Adipocyte (in vitro differentiated cells): ENCODE measurements around the gene BHLHA9.
"Not testable (repeated sequence)": the region's sequence is repeated elsewhere in the genome, so short reads cannot be mapped to it uniquely, and the experiment has no call there.

Source experiments
- DNase-seq: peaks from one replicate; pipeline ENCODE4 v3.0.0-alpha.2; 2015; ENCODE audit warnings: low read depth
- H3K27me3 ChIP-seq: replicated peaks from 2 replicates; pipeline ENCODE4 v1.7.0; 2013; ENCODE audit warnings: mild to moderate bottlenecking, low read length, moderate library complexity; ENCODE audit not compliant: control insufficient read depth, insufficient read depth
- H3K36me3 ChIP-seq: 2 replicates; pipeline ENCODE4 v1.7.0; 2013; ENCODE audit warnings: low read length, mild to moderate bottlenecking, moderate library complexity; ENCODE audit not compliant: control insufficient read depth, insufficient read depth, severe bottlenecking
- H3K4me1 ChIP-seq: 2 replicates; pipeline ENCODE4 v1.7.0; 2013; ENCODE audit warnings: mild to moderate bottlenecking, low read length, moderate library complexity; ENCODE audit not compliant: control insufficient read depth, insufficient read depth
- H3K4me3 ChIP-seq: 2 replicates; pipeline ENCODE4 v1.7.0; 2013; ENCODE audit warnings: mild to moderate bottlenecking, low read length, moderate library complexity
- H3K9ac ChIP-seq: 2 replicates; pipeline ENCODE4 v1.7.0; 2013; ENCODE audit warnings: mild to moderate bottlenecking, low read length, moderate library complexity
- H3K9me3 ChIP-seq: 2 replicates; pipeline ENCODE4 v1.7.0; 2013; ENCODE audit warnings: mild to moderate bottlenecking, low read length, moderate library complexity; ENCODE audit not compliant: control insufficient read depth

The BHLHA9 gene

DNA sequence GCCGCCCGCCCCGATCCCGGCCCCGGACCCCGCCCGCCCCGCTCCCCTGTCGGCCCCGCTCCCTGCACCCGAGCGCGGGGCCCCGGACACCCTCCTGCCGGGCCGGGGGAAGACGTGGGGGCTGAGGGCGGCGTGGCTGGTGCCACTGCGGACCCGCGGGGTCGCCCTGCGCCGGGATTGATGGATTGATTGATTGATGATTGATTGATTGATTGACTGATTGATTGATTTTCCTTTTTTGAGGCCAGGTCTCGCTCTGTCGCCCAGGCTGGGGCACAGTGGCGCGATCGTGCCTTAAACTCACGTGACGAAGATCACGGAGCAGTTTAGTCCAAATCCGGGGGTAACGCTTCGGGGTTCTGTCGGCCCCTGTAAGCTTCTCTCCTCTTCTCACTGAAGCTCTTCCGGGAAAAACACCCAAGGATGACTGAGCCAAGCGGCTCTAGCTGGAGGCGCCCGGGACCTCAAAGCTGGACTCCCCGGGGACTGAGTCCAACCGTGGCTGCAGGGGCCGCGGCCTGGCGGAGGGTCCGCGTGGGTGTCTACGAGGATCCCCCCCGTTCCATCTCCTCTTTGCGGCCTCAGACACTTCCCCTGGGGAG, 40.2 kb upstream of the BHLHA9 start:
- Histone ChIP-seq H3K9me3 (no peaks in the 10 kb centered on the region), H3K27me3 (peaks cover 21% of the 10 kb centered on the region), H3K4me1 (peaks cover 7% of the 10 kb centered on the region), H3K9ac (peak overlapping the region; percentile 11), H3K4me3 (peak overlapping the region; percentile 63), H3K36me3 (no peaks in the 10 kb centered on the region)
- no peak for DNase-seq

DNA sequence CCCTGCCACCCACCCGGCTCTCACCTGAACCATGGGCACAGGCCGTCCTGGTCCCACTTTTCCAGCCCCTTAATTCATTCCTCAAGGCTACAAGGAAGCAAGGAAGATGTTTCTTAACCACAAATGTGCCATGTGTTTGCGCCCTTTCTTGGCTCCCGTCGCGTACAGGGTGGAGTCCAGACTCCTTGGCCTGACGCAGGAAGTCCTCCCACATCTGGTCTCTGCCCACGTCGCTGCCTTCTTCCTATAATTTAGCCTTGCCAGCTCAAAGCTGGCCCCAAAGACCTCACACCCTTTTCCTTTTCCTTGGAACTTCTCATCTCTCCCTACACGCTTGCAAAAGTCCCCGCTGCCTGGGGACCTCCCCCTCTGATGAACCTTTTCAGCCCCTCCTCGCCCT, 38.8 kb upstream of the BHLHA9 start:
- Histone ChIP-seq H3K9me3 (no peaks in the 10 kb centered on the region), H3K9ac (no peak overlapping the region), H3K36me3 (no peaks in the 10 kb centered on the region), H3K4me3 (no peak overlapping the region), H3K27me3 (peaks cover 12% of the 10 kb centered on the region), H3K4me1 (peaks cover 7% of the 10 kb centered on the region)
- peak; percentile 15 for DNase-seq

DNA sequence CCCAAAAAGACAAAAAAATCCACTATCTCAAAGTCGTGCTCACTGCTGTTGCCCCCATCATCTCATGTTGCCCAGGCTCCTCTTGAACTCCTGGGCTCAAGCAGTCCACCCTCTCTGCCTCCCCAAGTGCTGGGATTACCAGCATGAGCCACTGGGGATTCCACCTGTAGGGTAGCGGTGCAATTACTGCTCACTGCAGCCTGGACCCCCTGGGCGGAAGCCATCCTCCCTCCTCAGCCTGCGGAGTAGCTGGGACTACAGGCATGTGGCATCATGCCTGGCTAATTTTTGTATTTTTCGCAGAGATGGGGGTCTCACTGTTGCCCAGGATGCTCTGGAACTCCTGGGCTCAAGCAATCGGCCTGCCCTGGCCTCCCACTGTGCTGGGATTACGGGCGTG, 37.9 kb upstream of the BHLHA9 start:
- DNase-seq = no peak
- peaks cover 7% of the 10 kb centered on the region for H3K4me1 ChIP-seq
- H3K9ac ChIP-seq = no peak overlapping the region
- no peaks in the 10 kb centered on the region for H3K9me3 ChIP-seq
- peaks cover 10% of the 10 kb centered on the region for H3K27me3 ChIP-seq
- no peaks in the 10 kb centered on the region for H3K36me3 ChIP-seq
- H3K4me3 ChIP-seq = no peak overlapping the region

DNA sequence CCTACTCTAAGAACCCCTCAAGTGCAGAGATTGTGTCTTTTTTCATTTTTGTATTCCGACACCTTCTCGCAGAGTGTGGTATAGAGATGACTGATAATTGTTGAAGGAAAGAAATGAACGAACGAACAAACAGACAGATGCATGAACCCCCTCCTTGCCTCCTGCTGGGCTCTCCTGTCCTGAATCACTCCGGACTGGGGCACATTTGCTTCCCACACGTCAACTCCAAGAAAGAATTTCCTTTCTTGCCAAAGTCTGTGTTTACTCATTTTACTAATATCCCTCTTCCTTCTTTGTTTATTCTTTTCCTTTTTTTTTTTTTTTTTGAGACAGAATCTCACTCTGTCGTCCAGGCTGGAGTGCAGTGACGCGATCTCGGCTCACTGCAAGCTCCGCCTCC, 37.5 kb upstream of the BHLHA9 start:
- DNase-seq = peak; percentile 51

GRCh38 chr17:1234455-1234854, 35.8 kb upstream of the BHLHA9 start:
- Histone ChIP-seq H3K4me3 (no peak overlapping the region), H3K27me3 (no peaks in the 10 kb centered on the region), H3K9ac (no peak overlapping the region), H3K36me3 (no peaks in the 10 kb centered on the region), H3K4me1 (peaks cover 7% of the 10 kb centered on the region), H3K9me3 (no peaks in the 10 kb centered on the region)
- DNase-seq = no peak

More for the DNA sequence above, 37.5 kb upstream of the BHLHA9 start:
- H3K9ac ChIP-seq = no peak overlapping the region
- H3K27me3 ChIP-seq = peaks cover 5% of the 10 kb centered on the region
- H3K36me3 ChIP-seq = no peaks in the 10 kb centered on the region
- peaks cover 7% of the 10 kb centered on the region for H3K4me1 ChIP-seq
- no peaks in the 10 kb centered on the region for H3K9me3 ChIP-seq
- no peak overlapping the region for H3K4me3 ChIP-seq

DNA sequence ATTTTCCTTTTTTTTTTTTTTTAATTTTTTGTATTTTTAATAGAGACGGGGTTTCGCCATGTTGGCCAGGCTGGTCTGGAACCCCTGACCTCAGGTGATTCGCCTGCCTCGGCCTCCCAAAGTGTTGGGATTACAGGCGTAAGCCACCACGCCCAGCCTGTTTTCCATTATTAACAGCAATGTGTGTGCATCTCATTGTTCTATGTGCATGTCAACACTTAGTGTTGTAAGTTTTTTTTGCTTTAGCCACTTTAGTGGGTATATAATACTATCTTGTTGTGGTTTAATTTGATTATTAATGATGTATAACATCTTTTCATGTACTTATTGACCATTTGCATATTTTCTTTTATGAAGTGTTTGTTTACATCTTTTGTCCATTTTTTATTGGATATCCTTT, 32.8 kb upstream of the BHLHA9 start:
- Histone ChIP-seq H3K9ac (no peak overlapping the region), H3K36me3 (no peaks in the 10 kb centered on the region), H3K4me3 (no peak overlapping the region), H3K9me3 (no peaks in the 10 kb centered on the region), H3K27me3 (no peaks in the 10 kb centered on the region), H3K4me1 (peaks cover 8% of the 10 kb centered on the region)
- DNase-seq = no peak

- Histone ChIP-seq H3K9ac (no peak overlapping the region), H3K27me3 (no peaks in the 10 kb centered on the region), H3K9me3 (no peaks in the 10 kb centered on the region), H3K4me1 (peaks cover 4% of the 10 kb centered on the region), H3K36me3 (no peaks in the 10 kb centered on the region), H3K4me3 (no peak overlapping the region)
- no peak for DNase-seq
Observed at GRCh38 chr17:1239210-1239609, 31.0 kb upstream of the BHLHA9 start.

GRCh38 chr17:1240426-1240825, 29.8 kb upstream of the BHLHA9 start:
- not testable (repeated sequence) for H3K27me3 ChIP-seq, H3K4me3 ChIP-seq, H3K36me3 ChIP-seq, H3K9ac ChIP-seq, DNase-seq, H3K9me3 ChIP-seq
- peaks cover 10% of the 10 kb centered on the region for H3K4me1 ChIP-seq

DNA sequence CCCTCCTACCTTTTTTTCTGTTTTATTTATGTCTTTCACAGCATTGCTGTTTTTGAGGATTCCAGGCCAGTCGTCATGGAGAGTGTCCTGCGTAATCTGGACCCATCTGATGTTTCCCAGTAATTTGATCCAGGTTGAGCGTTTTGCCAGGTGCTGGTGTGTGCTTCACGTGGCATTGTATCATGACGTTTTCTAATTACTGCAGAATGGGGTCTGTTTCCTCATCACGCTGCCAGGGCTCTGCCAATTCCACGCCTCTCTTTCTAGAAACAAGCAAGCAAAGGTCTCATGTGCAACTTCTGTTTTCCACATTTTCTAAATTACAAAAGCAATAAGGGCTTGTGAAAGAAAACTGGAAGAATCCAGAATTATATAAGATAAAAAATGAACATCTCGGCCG, 28.3 kb upstream of the BHLHA9 start:
- H3K9me3 ChIP-seq = no peaks in the 10 kb centered on the region
- H3K36me3 ChIP-seq = no peaks in the 10 kb centered on the region
- peaks cover 10% of the 10 kb centered on the region for H3K4me1 ChIP-seq
- peak; percentile 42 for DNase-seq
- no peak overlapping the region for H3K9ac ChIP-seq
- H3K27me3 ChIP-seq = no peaks in the 10 kb centered on the region
- H3K4me3 ChIP-seq = no peak overlapping the region

GRCh38 chr17:1244606-1245012, 25.6 kb upstream of the BHLHA9 start:
- H3K4me3 ChIP-seq = no peak overlapping the region
- H3K36me3 ChIP-seq = no peaks in the 10 kb centered on the region
- H3K9ac ChIP-seq = no peak overlapping the region
- H3K27me3 ChIP-seq = no peaks in the 10 kb centered on the region
- no peak for DNase-seq
- peaks cover 10% of the 10 kb centered on the region for H3K4me1 ChIP-seq
- H3K9me3 ChIP-seq = no peaks in the 10 kb centered on the region

DNA sequence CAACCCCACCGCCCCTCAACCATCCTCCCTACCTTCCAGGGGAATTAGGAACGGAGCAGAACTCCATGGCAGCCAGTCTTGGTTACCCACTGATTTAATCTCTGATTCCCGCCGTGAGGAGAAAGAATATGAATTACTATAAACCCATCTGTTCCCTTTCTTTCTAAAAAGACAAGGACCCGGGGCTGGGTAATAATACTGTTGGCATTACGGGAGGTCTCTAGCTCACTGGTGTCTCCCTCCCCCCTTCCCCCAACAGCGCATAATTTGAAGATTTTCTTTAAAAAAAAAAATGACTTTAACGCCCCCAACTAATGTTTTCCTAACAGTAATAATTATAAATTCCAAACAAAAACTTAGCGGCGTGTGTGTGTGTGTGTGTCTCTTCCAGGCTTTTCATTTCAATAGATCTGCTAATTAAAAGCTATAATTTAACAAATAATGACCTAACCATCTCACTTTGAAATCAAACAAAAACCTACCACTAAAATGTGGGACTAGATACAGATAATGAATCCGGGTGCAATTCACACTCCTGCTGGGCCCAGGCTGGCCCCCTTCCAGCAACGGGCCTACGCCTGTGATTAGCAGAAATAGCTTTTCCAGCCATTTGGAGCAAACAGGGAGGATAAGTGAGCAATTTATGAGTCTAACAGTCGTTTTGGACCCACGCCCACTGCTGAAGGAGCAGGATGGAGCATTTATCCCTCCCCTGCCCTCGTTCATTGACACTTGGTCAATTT, 18.2 kb upstream of the BHLHA9 start:
- H3K9me3 ChIP-seq = no peaks in the 10 kb centered on the region
- H3K9ac ChIP-seq = peak overlapping the region; percentile 27
- H3K27me3 ChIP-seq = no peaks in the 10 kb centered on the region
- no peak overlapping the region for H3K4me3 ChIP-seq
- no peaks in the 10 kb centered on the region for H3K4me1 ChIP-seq
- H3K36me3 ChIP-seq = no peaks in the 10 kb centered on the region
- no peak for DNase-seq
